K562 (cell line): ENCODE results near the gene TUT1. TPM values are rescaled to one million over a fixed set of nuclear protein-coding genes. Genes with fewer than 3 reads are reported as not detected.

Experiments used
- DNMT1 ChIP-seq: fragments of 450-650 bp; IDR thresholded peaks from 2 replicates; pipeline ENCODE4 v1.6.1; 2016; ENCODE audit warnings: antibody characterized with exemption, mild to moderate bottlenecking
- ELF2 ChIP-seq: fragments of 250-450 bp; sonication (Bioruptor Pico); IDR thresholded peaks from 2 replicates; pipeline ENCODE4 v1.5.0; 2021; ENCODE audit warnings: mild to moderate bottlenecking
- ESRRB ChIP-seq: fragments of 250-450 bp; sonication (Bioruptor Pico); IDR thresholded peaks from 2 replicates; pipeline ENCODE4 v1.5.0; 2020; ENCODE audit warnings: mild to moderate bottlenecking, moderate library complexity, borderline replicate concordance
- HDAC2 ChIP-seq: fragments of 450-650 bp; IDR thresholded peaks from 2 replicates; pipeline ENCODE4 v1.6.1; 2016; ENCODE audit warnings: mild to moderate bottlenecking
- MEF2D ChIP-seq: conservative IDR thresholded peaks from 2 replicates; pipeline ENCODE4 v1.6.1; 2016; ENCODE audit warnings: low read depth, missing genetic modification characterization, missing compliant biosample characterization
- POLR2G ChIP-seq: fragments of 200-400 bp; formaldehyde crosslinking; IDR thresholded peaks from 2 replicates; pipeline ENCODE4 v1.6.1; 2017; ENCODE audit warnings: low read depth, mild to moderate bottlenecking, antibody characterized with exemption, low read length, moderate library complexity
- PRPF4 ChIP-seq: fragments of 200-400 bp; formaldehyde crosslinking; IDR thresholded peaks from one replicate; pipeline ENCODE4 v1.6.1; 2017; ENCODE audit warnings: low read length, low read depth, mild to moderate bottlenecking; ENCODE audit not compliant: insufficient read depth, poor library complexity, severe bottlenecking
- RBBP5 ChIP-seq: fragments of 200-600 bp; sonication (generic); IDR thresholded peaks from 2 replicates; pipeline ENCODE4 v1.6.1; 2012; ENCODE audit warnings: borderline replicate concordance, mild to moderate bottlenecking, low read length, control low read depth, inconsistent platforms; ENCODE audit not compliant: insufficient read depth, poor library complexity, severe bottlenecking
- ZNF146 ChIP-seq: IDR thresholded peaks from one replicate; pipeline ENCODE4 v1.6.1; 2018; ENCODE audit warnings: missing compliant biosample characterization; ENCODE audit not compliant: unreplicated experiment
- ZNF707 ChIP-seq: fragments of 250-450 bp; sonication (Bioruptor Pico); conservative IDR thresholded peaks from 2 replicates; pipeline ENCODE4 v1.8.0; 2022; ENCODE audit warnings: inconsistent platforms, mild to moderate bottlenecking, moderate library complexity
- ZNF76 ChIP-seq: fragments of 250-450 bp; sonication (Bioruptor Pico); IDR thresholded peaks from 2 replicates; pipeline ENCODE4 v1.4.0; 2020; ENCODE audit warnings: mild to moderate bottlenecking, moderate library complexity, borderline replicate concordance
- polyA plus RNA-seq, 8 experiments: library from polyadenylated mRNA; depleted of rRNA in 4 of 8; stranded (reverse) in 5 of 8; unstranded in 3 of 8; fragments of >200 nt; fragmentation: Nextera tagmentation in 2 of 8; fragmentation: Illumina TruSeq in 1 of 8; extraction: Ambion mirVana in 2 of 8; extraction: Trizol in 1 of 8; gene quantifications; 2 replicates each; pipeline versions ENCODE4 v1.2.1 to v1.2.3, GENCODE V29; 2011 to 2014; ENCODE audit warnings: inconsistent platforms in 1 of 8, missing spikeins in 1 of 8
- total RNA-seq, 7 experiments: library from RNA; depleted of rRNA in 6 of 7; stranded (reverse); fragments of >200 nt in 6 of 7; fragmentation: Illumina TruSeq in 2 of 7; extraction: Trizol in 2 of 7; gene quantifications; 2 replicates each; pipeline versions ENCODE4 v1.2.1 to v1.2.3, GENCODE V29; 2011 to 2021; ENCODE audit warnings: low replicate concordance in 1 of 7
- TF ChIP-seq, protein P1 (sequence below): fragments of 200-800 bp; sonication (Bioruptor generic); IDR thresholded peaks from 2 replicates; pipeline ENCODE4 v1.6.1; 2017; ENCODE audit warnings: missing genetic modification characterization, missing compliant biosample characterization
- TF ChIP-seq, protein P2 (sequence below): fragments of 250-450 bp; sonication (Bioruptor Pico); IDR thresholded peaks from 2 replicates; pipeline ENCODE4 v1.4.0; 2020; ENCODE audit warnings: mild to moderate bottlenecking, moderate library complexity
- TF ChIP-seq, protein P3 (sequence below): fragments of 450-650 bp; IDR thresholded peaks from 2 replicates; pipeline ENCODE4 v1.6.1; 2018; ENCODE audit warnings: mild to moderate bottlenecking, low read depth; ENCODE audit not compliant: partially characterized antibody
- TF ChIP-seq, protein P4 (sequence below): fragments of 450-650 bp; IDR thresholded peaks from 2 replicates; pipeline ENCODE4 v1.6.1; 2016; ENCODE audit warnings: antibody characterized with exemption

TUT1 gene
- total and polyA plus RNA-seq, 9 of the 15 experiments (the other 6 are each of a cell fraction or from before 2014, with no cell fraction given), result 0.66 to 44.3 (median 15.7) TPM

DNA sequence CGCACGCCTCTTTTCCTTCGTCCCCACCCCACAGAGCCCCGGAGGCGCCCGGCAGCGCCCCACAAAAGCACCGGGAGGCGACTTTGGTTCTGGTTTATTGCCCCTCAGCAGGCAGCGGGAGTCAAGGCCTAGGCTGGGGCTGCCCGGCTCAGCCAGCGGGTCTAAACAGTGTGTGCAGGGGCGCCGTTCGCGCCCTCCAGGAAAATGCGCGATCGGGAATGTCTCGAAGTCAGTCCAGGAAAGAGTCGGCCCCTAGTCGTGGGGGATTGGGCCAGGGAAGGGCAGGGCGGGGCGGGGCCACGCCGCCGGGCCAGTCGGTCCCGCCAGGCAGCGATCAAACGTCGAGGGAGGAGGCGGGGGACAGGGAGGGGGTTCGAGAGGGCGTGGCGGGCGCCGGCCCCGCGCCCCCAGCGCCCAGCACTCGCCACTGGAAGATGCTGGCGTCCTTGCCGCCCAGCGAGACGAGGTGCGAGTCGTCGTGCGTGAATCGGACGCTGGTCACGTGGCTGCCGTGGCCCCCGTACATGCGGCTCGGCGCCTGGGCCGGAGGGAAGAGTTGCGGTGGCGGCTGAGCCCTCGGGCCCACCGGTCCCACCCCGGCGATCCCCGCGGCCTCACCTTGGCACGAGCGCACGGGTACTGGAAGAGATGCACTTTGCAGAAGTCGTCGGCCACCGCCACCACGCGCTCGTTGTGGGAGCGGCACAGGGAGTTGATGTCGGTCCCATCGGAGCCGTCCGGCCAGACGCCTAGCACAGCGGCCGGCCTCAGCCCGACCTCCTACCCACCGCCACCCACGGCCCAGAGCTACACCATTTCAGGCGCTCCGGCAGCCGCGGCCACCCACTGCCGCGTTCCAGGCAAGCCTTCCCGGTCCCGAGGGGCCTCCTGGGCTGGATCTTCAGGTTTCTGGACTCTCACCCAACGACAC is 11.1 kb upstream of the TUT1 start (continued):
- TF ChIP-seq, protein P1, sequence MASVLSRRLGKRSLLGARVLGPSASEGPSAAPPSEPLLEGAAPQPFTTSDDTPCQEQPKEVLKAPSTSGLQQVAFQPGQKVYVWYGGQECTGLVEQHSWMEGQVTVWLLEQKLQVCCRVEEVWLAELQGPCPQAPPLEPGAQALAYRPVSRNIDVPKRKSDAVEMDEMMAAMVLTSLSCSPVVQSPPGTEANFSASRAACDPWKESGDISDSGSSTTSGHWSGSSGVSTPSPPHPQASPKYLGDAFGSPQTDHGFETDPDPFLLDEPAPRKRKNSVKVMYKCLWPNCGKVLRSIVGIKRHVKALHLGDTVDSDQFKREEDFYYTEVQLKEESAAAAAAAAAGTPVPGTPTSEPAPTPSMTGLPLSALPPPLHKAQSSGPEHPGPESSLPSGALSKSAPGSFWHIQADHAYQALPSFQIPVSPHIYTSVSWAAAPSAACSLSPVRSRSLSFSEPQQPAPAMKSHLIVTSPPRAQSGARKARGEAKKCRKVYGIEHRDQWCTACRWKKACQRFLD, result no peak
- TF ChIP-seq ZNF146 (CRISPR knock-in tag) (no peak), PRPF4 (no peak), ZNF76 (no peak), ZNF707 (CRISPR knock-in tag) (no peak), POLR2G (no peak; the same call in 1 of the 2 replicates), RBBP5 (no peak), HDAC2 (peak; percentile 53; the same call in 1 of the 2 replicates), ESRRB (CRISPR knock-in tag) (no peak), ELF2 (CRISPR knock-in tag) (no peak), MEF2D (tag) (no peak), DNMT1 (no peak)
- TF ChIP-seq, protein P2, sequence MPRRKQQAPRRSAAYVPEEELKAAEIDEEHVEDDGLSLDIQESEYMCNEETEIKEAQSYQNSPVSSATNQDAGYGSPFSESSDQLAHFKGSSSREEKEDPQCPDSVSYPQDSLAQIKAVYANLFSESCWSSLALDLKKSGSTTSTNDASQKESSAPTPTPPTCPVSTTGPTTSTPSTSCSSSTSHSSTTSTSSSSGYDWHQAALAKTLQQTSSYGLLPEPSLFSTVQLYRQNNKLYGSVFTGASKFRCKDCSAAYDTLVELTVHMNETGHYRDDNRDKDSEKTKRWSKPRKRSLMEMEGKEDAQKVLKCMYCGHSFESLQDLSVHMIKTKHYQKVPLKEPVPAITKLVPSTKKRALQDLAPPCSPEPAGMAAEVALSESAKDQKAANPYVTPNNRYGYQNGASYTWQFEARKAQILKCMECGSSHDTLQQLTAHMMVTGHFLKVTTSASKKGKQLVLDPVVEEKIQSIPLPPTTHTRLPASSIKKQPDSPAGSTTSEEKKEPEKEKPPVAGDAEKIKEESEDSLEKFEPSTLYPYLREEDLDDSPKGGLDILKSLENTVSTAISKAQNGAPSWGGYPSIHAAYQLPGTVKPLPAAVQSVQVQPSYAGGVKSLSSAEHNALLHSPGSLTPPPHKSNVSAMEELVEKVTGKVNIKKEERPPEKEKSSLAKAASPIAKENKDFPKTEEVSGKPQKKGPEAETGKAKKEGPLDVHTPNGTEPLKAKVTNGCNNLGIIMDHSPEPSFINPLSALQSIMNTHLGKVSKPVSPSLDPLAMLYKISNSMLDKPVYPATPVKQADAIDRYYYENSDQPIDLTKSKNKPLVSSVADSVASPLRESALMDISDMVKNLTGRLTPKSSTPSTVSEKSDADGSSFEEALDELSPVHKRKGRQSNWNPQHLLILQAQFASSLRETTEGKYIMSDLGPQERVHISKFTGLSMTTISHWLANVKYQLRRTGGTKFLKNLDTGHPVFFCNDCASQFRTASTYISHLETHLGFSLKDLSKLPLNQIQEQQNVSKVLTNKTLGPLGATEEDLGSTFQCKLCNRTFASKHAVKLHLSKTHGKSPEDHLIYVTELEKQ (CRISPR knock-in tag), result no peak
- TF ChIP-seq, protein P3, sequence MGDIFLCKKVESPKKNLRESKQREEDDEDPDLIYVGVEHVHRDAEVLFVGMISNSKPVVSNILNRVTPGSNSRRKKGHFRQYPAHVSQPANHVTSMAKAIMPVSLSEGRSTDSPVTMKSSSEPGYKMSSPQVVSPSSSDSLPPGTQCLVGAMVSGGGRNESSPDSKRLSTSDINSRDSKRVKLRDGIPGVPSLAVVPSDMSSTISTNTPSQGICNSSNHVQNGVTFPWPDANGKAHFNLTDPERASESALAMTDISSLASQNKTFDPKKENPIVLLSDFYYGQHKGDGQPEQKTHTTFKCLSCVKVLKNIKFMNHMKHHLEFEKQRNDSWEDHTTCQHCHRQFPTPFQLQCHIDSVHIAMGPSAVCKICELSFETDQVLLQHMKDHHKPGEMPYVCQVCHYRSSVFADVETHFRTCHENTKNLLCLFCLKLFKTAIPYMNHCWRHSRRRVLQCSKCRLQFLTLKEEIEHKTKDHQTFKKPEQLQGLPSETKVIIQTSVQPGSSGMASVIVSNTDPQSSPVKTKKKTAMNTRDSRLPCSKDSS, result no peak
- TF ChIP-seq, protein P4, sequence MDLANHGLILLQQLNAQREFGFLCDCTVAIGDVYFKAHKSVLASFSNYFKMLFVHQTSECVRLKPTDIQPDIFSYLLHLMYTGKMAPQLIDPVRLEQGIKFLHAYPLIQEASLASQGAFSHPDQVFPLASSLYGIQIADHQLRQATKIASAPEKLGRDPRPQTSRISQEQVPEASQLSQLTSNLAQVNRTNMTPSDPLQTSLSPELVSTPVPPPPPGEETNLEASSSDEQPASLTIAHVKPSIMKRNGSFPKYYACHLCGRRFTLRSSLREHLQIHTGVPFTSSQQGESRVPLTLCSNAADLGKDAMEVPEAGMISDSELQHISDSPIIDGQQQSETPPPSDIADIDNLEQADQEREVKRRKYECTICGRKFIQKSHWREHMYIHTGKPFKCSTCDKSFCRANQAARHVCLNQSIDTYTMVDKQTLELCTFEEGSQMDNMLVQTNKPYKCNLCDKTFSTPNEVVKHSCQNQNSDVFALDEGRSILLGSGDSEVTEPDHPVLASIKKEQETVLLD, result peak; percentile 67
